CD14-positive monocyte (primary cell): Measurements from ENCODE around the gene DPH5. TPM values are rescaled to one million over a fixed set of nuclear protein-coding genes. Genes with fewer than 3 reads are reported as not detected.

Experiments used
- DNase-seq, 3 donors: peaks; one replicate each; pipeline ENCODE4 v3.0.0-alpha.2; 2011 to 2022
- H2AFZ ChIP-seq: 2 replicates; pipeline ENCODE4 v1.6.0; 2012; ENCODE audit warnings: mild to moderate bottlenecking, low read depth, low read length, inconsistent platforms; ENCODE audit not compliant: insufficient read depth, poor library complexity, severe bottlenecking
- H3K27ac ChIP-seq, 2 donors: 1 replicate in 1 of 2; 2 replicates in 1 of 2; pipeline ENCODE4 v1.5.1; 2012 to 2013; ENCODE audit warnings: low read length in 2 of 2, control low read depth in 1 of 2, inconsistent platforms in 1 of 2, low read depth in 1 of 2, mild to moderate bottlenecking in 1 of 2
- H3K27me3 ChIP-seq, 2 donors: one replicate each; pipeline versions ENCODE4 v1.6.0 to v1.6.1; 2011 to 2013; ENCODE audit warnings: low read length in 2 of 2; ENCODE audit not compliant: control insufficient read depth in 2 of 2, insufficient read depth in 2 of 2
- H3K36me3 ChIP-seq, 2 donors: replicated peaks in 1 of 2; 1 replicate in 1 of 2; 2 replicates in 1 of 2; pipeline versions ENCODE4 v1.5.1 to v1.6.1; 2012 to 2013; ENCODE audit warnings: low read length in 2 of 2, control low read depth in 1 of 2, inconsistent platforms in 1 of 2, mild to moderate bottlenecking in 1 of 2; ENCODE audit not compliant: insufficient read depth in 2 of 2, control insufficient read depth in 1 of 2
- H3K4me1 ChIP-seq, 2 donors: 1 replicate in 1 of 2; 2 replicates in 1 of 2; pipeline versions ENCODE4 v1.5.1 to v1.6.1; 2012 to 2013; ENCODE audit warnings: low read length in 2 of 2, control low read depth in 1 of 2, inconsistent platforms in 1 of 2, mild to moderate bottlenecking in 1 of 2, moderate library complexity in 1 of 2; ENCODE audit not compliant: insufficient read depth in 2 of 2, control insufficient read depth in 1 of 2
- H3K4me2 ChIP-seq: replicated peaks from 2 replicates; pipeline ENCODE3; 2012; ENCODE audit warnings: low read length, moderate library complexity, mild to moderate bottlenecking; ENCODE audit not compliant: poor library complexity, severe bottlenecking; ENCODE audit errors: extremely low read depth
- H3K4me3 ChIP-seq, 3 experiments: fragments of 200-600 bp in 1 of 3; sonication (generic) in 1 of 3; replicated peaks in 1 of 3; 1 replicate in 2 of 3; 2 replicates in 1 of 3; pipeline ENCODE4 v1.5.1; 2011 to 2013; ENCODE audit warnings: low read length in 3 of 3, mild to moderate bottlenecking in 3 of 3, control low read depth in 2 of 3, low read depth in 2 of 3, inconsistent platforms in 1 of 3, moderate library complexity in 1 of 3
- H3K79me2 ChIP-seq: 2 replicates; pipeline ENCODE4 v1.6.0; 2012; ENCODE audit warnings: mild to moderate bottlenecking, control low read depth, inconsistent platforms, low read length, moderate library complexity; ENCODE audit not compliant: insufficient read depth
- H3K9ac ChIP-seq: 2 replicates; pipeline ENCODE4 v1.6.0; 2017; ENCODE audit warnings: low read length, mild to moderate bottlenecking; ENCODE audit not compliant: insufficient read depth, poor library complexity, severe bottlenecking
- H3K9me3 ChIP-seq, 2 donors: replicated peaks in 1 of 2; 1 replicate in 1 of 2; 2 replicates in 1 of 2; pipeline versions ENCODE4 v1.5.1 to v1.6.1; 2012 to 2013; ENCODE audit warnings: low read length in 2 of 2, control low read depth in 1 of 2; ENCODE audit not compliant: control insufficient read depth in 1 of 2, insufficient read depth in 1 of 2
- H4K20me1 ChIP-seq: 2 replicates; pipeline ENCODE4 v1.6.0; 2012; ENCODE audit warnings: mild to moderate bottlenecking, low read length, control low read depth, moderate library complexity; ENCODE audit not compliant: insufficient read depth
- H3K27ac Mint-ChIP-seq, 7 donors: one replicate each; pipeline ENCODE4 v1.8.0; 2020; ENCODE audit warnings: mild to moderate bottlenecking in 7 of 7, mixed read lengths in 7 of 7, moderate library complexity in 6 of 7, inconsistent platforms in 2 of 7
- H3K27me3 Mint-ChIP-seq, 3 donors: one replicate each; pipeline ENCODE4 v1.8.0; 2021 to 2022; ENCODE audit warnings: low read depth in 3 of 3, mild to moderate bottlenecking in 3 of 3, mixed read lengths in 3 of 3, moderate library complexity in 3 of 3, inconsistent platforms in 1 of 3
- H3K36me3 Mint-ChIP-seq, 2 donors: one replicate each; pipeline ENCODE4 v1.8.0; 2020; ENCODE audit warnings: mixed read lengths in 2 of 2, inconsistent platforms in 1 of 2, mild to moderate bottlenecking in 1 of 2
- H3K4me1 Mint-ChIP-seq: one replicate; pipeline ENCODE4 v1.8.0; 2020; ENCODE audit warnings: mild to moderate bottlenecking, mixed read lengths
- H3K4me3 Mint-ChIP-seq, 2 donors: one replicate each; pipeline ENCODE4 v1.8.0; 2020; ENCODE audit warnings: mild to moderate bottlenecking in 2 of 2, mixed read lengths in 2 of 2, moderate library complexity in 1 of 2
- H3K9me3 Mint-ChIP-seq, 7 donors: one replicate each; pipeline ENCODE4 v1.8.0; 2020 to 2022; ENCODE audit warnings: mixed read lengths in 7 of 7, mild to moderate bottlenecking in 6 of 7, moderate library complexity in 6 of 7, inconsistent platforms in 2 of 7
- WGBS: methylation state at CpG from one replicate; pipeline ENCODE4 v1.1.5; 2013; ENCODE audit warnings: missing lambda C conversion rate; ENCODE audit not compliant: insufficient coverage; 5-methylcytosine and 5-hydroxymethylcytosine counted together
- intact Hi-C, 2 donors: fragments of 100-400 bp; cut with micrococcal nuclease; formaldehyde crosslinking; loops; one replicate each; pipeline versions ENCODE4 v1.15.0 to v1.15.1; 2023
- polyA plus RNA-seq, 3 donors: library from polyadenylated mRNA; depleted of rRNA in 1 of 3; unstranded in 2 of 3; stranded (reverse) in 1 of 3; fragments of 300-500 nt in 2 of 3; fragments of >200 nt in 1 of 3; fragmentation: Illumina TruSeq in 2 of 3; gene quantifications; 1 replicate in 2 of 3; 2 replicates in 1 of 3; pipeline ENCODE4 v1.2.3, GENCODE V29; 2012 to 2021
- TF ChIP-seq, protein P1 (sequence below): fragments of 200-600 bp; IDR thresholded peaks from one replicate; pipeline ENCODE4 v1.8.0; 2022; ENCODE audit warnings: antibody characterized with exemption, mild to moderate bottlenecking

Gene DPH5
- polyA plus RNA-seq, 3 donors: 10.3 to 14.3 (median 12.0) TPM

DNA sequence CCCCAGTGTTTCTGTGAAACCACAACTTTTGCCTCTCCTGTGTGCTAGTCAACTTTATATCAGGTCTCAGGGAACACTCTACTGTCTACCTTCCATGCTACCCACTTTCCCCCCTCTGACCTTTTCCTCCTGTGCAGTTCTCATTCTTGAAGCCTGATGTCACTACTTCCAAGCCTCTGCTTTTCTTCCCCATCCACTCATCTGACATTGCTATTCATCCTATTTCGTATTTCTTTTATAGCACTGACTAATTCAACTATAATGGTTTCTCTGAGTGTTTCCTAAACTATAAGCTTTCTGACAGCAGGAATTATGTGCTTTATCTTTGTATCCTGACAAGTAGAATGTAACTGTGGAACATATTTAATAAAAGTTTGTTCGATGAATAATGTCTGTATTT, 18.2 kb upstream of the DPH5 start:
- Mint-ChIP-seq H3K4me3 (no peak overlapping the region), H3K4me1 (no peaks in the 10 kb centered on the region), H3K9me3 (peaks cover 11 to 27% (median 18%) of the 10 kb centered on the region in 7 donors), H3K36me3 (peaks cover 25 to 27% of the 10 kb centered on the region in 2 donors), H3K27ac (no peak overlapping the region), H3K27me3 (peaks cover 0 to 2% (median 0%) of the 10 kb centered on the region in 3 donors)
- Histone ChIP-seq H3K4me3 (no peak overlapping the region), H3K79me2 (no peaks in the 10 kb centered on the region), H3K4me2 (no peak overlapping the region), H3K36me3 (peaks cover 0 to 15% of the 10 kb centered on the region in 2 donors), H4K20me1 (no peaks in the 10 kb centered on the region), H3K27me3 (no peaks in the 10 kb centered on the region), H3K9me3 (peaks cover 15 to 23% of the 10 kb centered on the region in 2 donors), H3K9ac (no peak overlapping the region), H3K4me1 (no peaks in the 10 kb centered on the region), H2AFZ (no peak overlapping the region), H3K27ac (no peak overlapping the region)
- TF ChIP-seq, protein P1, sequence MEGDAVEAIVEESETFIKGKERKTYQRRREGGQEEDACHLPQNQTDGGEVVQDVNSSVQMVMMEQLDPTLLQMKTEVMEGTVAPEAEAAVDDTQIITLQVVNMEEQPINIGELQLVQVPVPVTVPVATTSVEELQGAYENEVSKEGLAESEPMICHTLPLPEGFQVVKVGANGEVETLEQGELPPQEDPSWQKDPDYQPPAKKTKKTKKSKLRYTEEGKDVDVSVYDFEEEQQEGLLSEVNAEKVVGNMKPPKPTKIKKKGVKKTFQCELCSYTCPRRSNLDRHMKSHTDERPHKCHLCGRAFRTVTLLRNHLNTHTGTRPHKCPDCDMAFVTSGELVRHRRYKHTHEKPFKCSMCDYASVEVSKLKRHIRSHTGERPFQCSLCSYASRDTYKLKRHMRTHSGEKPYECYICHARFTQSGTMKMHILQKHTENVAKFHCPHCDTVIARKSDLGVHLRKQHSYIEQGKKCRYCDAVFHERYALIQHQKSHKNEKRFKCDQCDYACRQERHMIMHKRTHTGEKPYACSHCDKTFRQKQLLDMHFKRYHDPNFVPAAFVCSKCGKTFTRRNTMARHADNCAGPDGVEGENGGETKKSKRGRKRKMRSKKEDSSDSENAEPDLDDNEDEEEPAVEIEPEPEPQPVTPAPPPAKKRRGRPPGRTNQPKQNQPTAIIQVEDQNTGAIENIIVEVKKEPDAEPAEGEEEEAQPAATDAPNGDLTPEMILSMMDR: no peak
- DNase-seq: no peak
- intact Hi-C loops: no loop called here
- no CpG with 5 or more reads among the region's 2 CpGs for WGBS

DNA sequence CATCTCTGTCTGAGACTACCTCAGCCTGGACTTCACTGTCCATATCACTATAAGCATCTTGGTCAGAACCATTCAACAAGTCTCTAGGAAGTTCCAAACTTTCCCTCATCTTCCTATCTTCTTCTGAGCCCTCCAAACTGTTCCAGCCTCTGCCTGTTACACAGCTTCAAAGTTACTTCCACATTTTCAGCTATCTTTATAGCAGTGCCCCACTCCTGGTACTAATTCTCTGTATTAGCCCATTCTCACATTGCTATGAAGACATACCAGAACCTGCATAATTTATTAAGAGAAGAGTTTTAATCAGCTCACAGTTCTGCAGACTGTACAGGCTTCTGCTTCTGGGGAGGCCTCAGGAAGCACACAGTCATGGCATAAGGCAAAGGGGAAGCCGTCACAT, 15.7 kb upstream of the DPH5 start:
- no peaks in the 10 kb centered on the region for H3K79me2 ChIP-seq
- no peak overlapping the region for H3K4me2 ChIP-seq
- H3K4me1 ChIP-seq: no peaks in the 10 kb centered on the region
- peaks cover 11 to 28% (median 18%) of the 10 kb centered on the region in 7 donors for H3K9me3 Mint-ChIP-seq
- H3K4me1 Mint-ChIP-seq: no peaks in the 10 kb centered on the region
- WGBS: no CpG with 5 or more reads among the region's 1 CpG
- no peak overlapping the region for H3K4me3 Mint-ChIP-seq
- H3K36me3 ChIP-seq: peaks cover 3 to 25% of the 10 kb centered on the region in 2 donors
- H3K27ac ChIP-seq: no peak overlapping the region
- peak overlapping the region in 1 of 7 donors; percentile 80 for H3K27ac Mint-ChIP-seq
- H3K4me3 ChIP-seq: no peak overlapping the region
- TF ChIP-seq, protein P1: no peak
- DNase-seq: no peak
- peaks cover 0 to 2% (median 0%) of the 10 kb centered on the region in 3 donors for H3K27me3 Mint-ChIP-seq
- intact Hi-C loops: no loop called here
- H3K36me3 Mint-ChIP-seq: peaks cover 33 to 38% of the 10 kb centered on the region in 2 donors
- H3K9ac ChIP-seq: no peak overlapping the region
- H3K9me3 ChIP-seq: peaks cover 15 to 23% of the 10 kb centered on the region in 2 donors
- H2AFZ ChIP-seq: no peak overlapping the region
- no peaks in the 10 kb centered on the region for H4K20me1 ChIP-seq
- H3K27me3 ChIP-seq: no peaks in the 10 kb centered on the region
